DND-41 (cell line): ENCODE results near the gene GPR4.

Source experiments
- ATAC-seq: fragments of 200-7000 bp; cut with Tn5 transposase; 3 replicates; pipeline ENCODE4 v1.9.1; 2021; ENCODE audit warnings: low read depth; ENCODE audit not compliant: insufficient read depth
- DNase-seq: peaks from one replicate; pipeline ENCODE4 v3.0.0-alpha.2; 2020
- H2AFZ ChIP-seq: 2 replicates; pipeline ENCODE4 v1.6.0; 2012; ENCODE audit warnings: low read depth, low read length
- H3K27ac ChIP-seq: 2 replicates; pipeline ENCODE4 v1.5.1; 2012; ENCODE audit warnings: low read length, inconsistent platforms
- H3K27me3 ChIP-seq: fragments of 200-600 bp; sonication (generic); 2 replicates; pipeline ENCODE4 v1.6.0; 2012; ENCODE audit warnings: low read length, mild to moderate bottlenecking, inconsistent platforms; ENCODE audit not compliant: insufficient read depth, poor library complexity
- H3K36me3 ChIP-seq: 2 replicates; pipeline ENCODE4 v1.5.1; 2012; ENCODE audit warnings: low read length, inconsistent platforms; ENCODE audit not compliant: insufficient read depth
- H3K4me1 ChIP-seq: 2 replicates; pipeline ENCODE4 v1.5.1; 2012; ENCODE audit warnings: mild to moderate bottlenecking, low read length; ENCODE audit not compliant: insufficient read depth
- H3K4me2 ChIP-seq: 2 replicates; pipeline ENCODE4 v1.6.0; 2012; ENCODE audit warnings: mild to moderate bottlenecking, moderate library complexity, low read length, inconsistent platforms; ENCODE audit not compliant: insufficient read depth
- H3K4me3 ChIP-seq, 2 experiments: fragments of 200-600 bp in 1 of 2; shearing (Covaris generic) in 1 of 2; 2 replicates each; pipeline ENCODE4 v1.5.1; 2012 to 2016; ENCODE audit warnings: inconsistent platforms in 2 of 2, low read length in 2 of 2, mild to moderate bottlenecking in 2 of 2, low read depth in 1 of 2, moderate library complexity in 1 of 2
- H3K79me2 ChIP-seq: 2 replicates; pipeline ENCODE4 v1.6.0; 2012; ENCODE audit warnings: low read length, inconsistent platforms; ENCODE audit not compliant: insufficient read depth
- H3K9ac ChIP-seq: 2 replicates; pipeline ENCODE4 v1.6.0; 2012; ENCODE audit warnings: low read depth, mild to moderate bottlenecking, inconsistent platforms, low read length, moderate library complexity
- H3K9me3 ChIP-seq: 2 replicates; pipeline ENCODE4 v1.5.1; 2012; ENCODE audit warnings: low read length, moderate library complexity, mild to moderate bottlenecking, inconsistent platforms; ENCODE audit not compliant: insufficient read depth, severe bottlenecking
- H4K20me1 ChIP-seq: 2 replicates; pipeline ENCODE4 v1.6.0; 2012; ENCODE audit warnings: low read length; ENCODE audit not compliant: insufficient read depth
- CTCF ChIP-seq: IDR thresholded peaks from 2 replicates; pipeline ENCODE4 v1.5.1; 2012; ENCODE audit warnings: borderline replicate concordance, low read length, moderate library complexity, mild to moderate bottlenecking; ENCODE audit not compliant: poor library complexity, severe bottlenecking; ENCODE audit errors: extremely low read depth
- EZH2 ChIP-seq: IDR thresholded peaks from 3 replicates; pipeline ENCODE4 v1.6.1; 2012; ENCODE audit warnings: borderline replicate concordance, low read depth, mild to moderate bottlenecking, moderate library complexity, low read length, inconsistent platforms; ENCODE audit not compliant: severe bottlenecking

The GPR4 gene

GRCh38 chr19:45554481-45554880 is 47.5 kb downstream of the GPR4 start:
- Histone ChIP-seq H3K4me2 (no peak overlapping the region), H3K4me1 (no peaks in the 10 kb centered on the region), H2AFZ (no peak overlapping the region), H3K27me3 (no peaks in the 10 kb centered on the region), H3K4me3 (no peak overlapping the region), H3K9ac (no peak overlapping the region), H3K9me3 (no peaks in the 10 kb centered on the region), H4K20me1 (peaks cover 11% of the 10 kb centered on the region), H3K79me2 (no peaks in the 10 kb centered on the region; the same call in 1 of the 2 replicates), H3K36me3 (peaks cover 7% of the 10 kb centered on the region), H3K27ac (no peak overlapping the region)
- no peak for ATAC-seq
- TF ChIP-seq EZH2 (no peak), CTCF (no peak)
- no peak for DNase-seq

GRCh38 chr19:45553464-45553863 is 48.5 kb downstream of the GPR4 start:
- H3K27me3 ChIP-seq = no peaks in the 10 kb centered on the region
- H3K4me3 ChIP-seq = no peak overlapping the region
- H3K79me2 ChIP-seq = no peaks in the 10 kb centered on the region; the same call in 1 of the 2 replicates
- peaks cover 11% of the 10 kb centered on the region for H4K20me1 ChIP-seq
- H3K4me1 ChIP-seq = no peaks in the 10 kb centered on the region
- peaks cover 7% of the 10 kb centered on the region for H3K36me3 ChIP-seq
- no peak overlapping the region for H3K27ac ChIP-seq
- no peak for ATAC-seq
- no peak for TF ChIP-seq CTCF
- TF ChIP-seq EZH2 = no peak
- DNase-seq = no peak
- no peaks in the 10 kb centered on the region for H3K9me3 ChIP-seq
- H3K4me2 ChIP-seq = no peak overlapping the region
- H3K9ac ChIP-seq = no peak overlapping the region
- H2AFZ ChIP-seq = no peak overlapping the region

GRCh38 chr19:45547965-45548609 is 53.9 kb downstream of the GPR4 start:
- DNase-seq = no peak
- no peak for TF ChIP-seq EZH2
- Histone ChIP-seq H3K36me3 (peaks cover 1% of the 10 kb centered on the region), H3K27me3 (no peaks in the 10 kb centered on the region), H3K4me3 (no peak overlapping the region), H2AFZ (no peak overlapping the region), H4K20me1 (no peaks in the 10 kb centered on the region; the same call in 1 of the 2 replicates), H3K4me2 (no peak overlapping the region), H3K27ac (no peak overlapping the region), H3K9ac (no peak overlapping the region), H3K79me2 (no peaks in the 10 kb centered on the region), H3K4me1 (no peaks in the 10 kb centered on the region), H3K9me3 (no peaks in the 10 kb centered on the region)
- ATAC-seq = no peak

- Histone ChIP-seq H3K4me1 (no peaks in the 10 kb centered on the region), H3K79me2 (no peaks in the 10 kb centered on the region), H3K27me3 (no peaks in the 10 kb centered on the region), H3K27ac (no peak overlapping the region), H3K36me3 (no peaks in the 10 kb centered on the region), H4K20me1 (no peaks in the 10 kb centered on the region), H3K4me2 (no peak overlapping the region), H3K9ac (no peak overlapping the region), H3K9me3 (no peaks in the 10 kb centered on the region), H3K4me3 (no peak overlapping the region), H2AFZ (no peak overlapping the region)
- DNase-seq (no peak), ATAC-seq (no peak)
- no peak for TF ChIP-seq EZH2
- TF ChIP-seq CTCF = no peak
These were observed 54.7 kb downstream of the GPR4 start for GRCh38 chr19:45547211-45547770.
